Adrenal gland (tissue), 5 donors: ENCODE data around the gene DHDH.

Experiments
- POLR2A ChIP-seq, 2 donors: fragments of 450-650 bp; IDR thresholded peaks; one replicate each; pipeline ENCODE4 v1.6.1; 2017; ENCODE audit warnings: antibody characterized with exemption in 2 of 2, mild to moderate bottlenecking in 2 of 2, moderate library complexity in 1 of 2
- TF ChIP-seq, protein P1 (sequence below), 6 experiments: fragments of 450-650 bp in 4 of 6; fragments of 200-600 bp in 2 of 6; sonication (generic) in 1 of 6; IDR thresholded peaks; 1 replicate in 5 of 6; 2 replicates in 1 of 6; pipeline versions ENCODE4 v1.5.1 to v1.8.0; 2016 to 2021; ENCODE audit warnings: antibody characterized with exemption in 6 of 6, mild to moderate bottlenecking in 2 of 6, moderate library complexity in 1 of 6
- donor health status: DM: no; HTN: no; CAD: no.

GRCh38 chr19:48965806-48966540 lies 32.5 kb downstream of the DHDH start:
- TF ChIP-seq, protein P1, sequence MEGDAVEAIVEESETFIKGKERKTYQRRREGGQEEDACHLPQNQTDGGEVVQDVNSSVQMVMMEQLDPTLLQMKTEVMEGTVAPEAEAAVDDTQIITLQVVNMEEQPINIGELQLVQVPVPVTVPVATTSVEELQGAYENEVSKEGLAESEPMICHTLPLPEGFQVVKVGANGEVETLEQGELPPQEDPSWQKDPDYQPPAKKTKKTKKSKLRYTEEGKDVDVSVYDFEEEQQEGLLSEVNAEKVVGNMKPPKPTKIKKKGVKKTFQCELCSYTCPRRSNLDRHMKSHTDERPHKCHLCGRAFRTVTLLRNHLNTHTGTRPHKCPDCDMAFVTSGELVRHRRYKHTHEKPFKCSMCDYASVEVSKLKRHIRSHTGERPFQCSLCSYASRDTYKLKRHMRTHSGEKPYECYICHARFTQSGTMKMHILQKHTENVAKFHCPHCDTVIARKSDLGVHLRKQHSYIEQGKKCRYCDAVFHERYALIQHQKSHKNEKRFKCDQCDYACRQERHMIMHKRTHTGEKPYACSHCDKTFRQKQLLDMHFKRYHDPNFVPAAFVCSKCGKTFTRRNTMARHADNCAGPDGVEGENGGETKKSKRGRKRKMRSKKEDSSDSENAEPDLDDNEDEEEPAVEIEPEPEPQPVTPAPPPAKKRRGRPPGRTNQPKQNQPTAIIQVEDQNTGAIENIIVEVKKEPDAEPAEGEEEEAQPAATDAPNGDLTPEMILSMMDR (IDR thresholded peaks at IDR 0.05), result peak in 1 of 6 experiments; percentile 4
- no peak for TF ChIP-seq POLR2A (IDR thresholded peaks at IDR 0.05)
